ENCODE results near the gene NME3. TPM values are rescaled to one million over a fixed set of nuclear protein-coding genes. Genes with fewer than 3 reads are reported as not detected.
A peak's percentile ranks its signal among the peaks of the same experiment; 100 is the strongest.

NME3 gene
- total and polyA plus RNA-seq, 9 of the 15 experiments (the other 6 are each of a cell fraction or from before 2014, with no cell fraction given) = 0.68 to 76.3 (median 11.5) TPM

DNA sequence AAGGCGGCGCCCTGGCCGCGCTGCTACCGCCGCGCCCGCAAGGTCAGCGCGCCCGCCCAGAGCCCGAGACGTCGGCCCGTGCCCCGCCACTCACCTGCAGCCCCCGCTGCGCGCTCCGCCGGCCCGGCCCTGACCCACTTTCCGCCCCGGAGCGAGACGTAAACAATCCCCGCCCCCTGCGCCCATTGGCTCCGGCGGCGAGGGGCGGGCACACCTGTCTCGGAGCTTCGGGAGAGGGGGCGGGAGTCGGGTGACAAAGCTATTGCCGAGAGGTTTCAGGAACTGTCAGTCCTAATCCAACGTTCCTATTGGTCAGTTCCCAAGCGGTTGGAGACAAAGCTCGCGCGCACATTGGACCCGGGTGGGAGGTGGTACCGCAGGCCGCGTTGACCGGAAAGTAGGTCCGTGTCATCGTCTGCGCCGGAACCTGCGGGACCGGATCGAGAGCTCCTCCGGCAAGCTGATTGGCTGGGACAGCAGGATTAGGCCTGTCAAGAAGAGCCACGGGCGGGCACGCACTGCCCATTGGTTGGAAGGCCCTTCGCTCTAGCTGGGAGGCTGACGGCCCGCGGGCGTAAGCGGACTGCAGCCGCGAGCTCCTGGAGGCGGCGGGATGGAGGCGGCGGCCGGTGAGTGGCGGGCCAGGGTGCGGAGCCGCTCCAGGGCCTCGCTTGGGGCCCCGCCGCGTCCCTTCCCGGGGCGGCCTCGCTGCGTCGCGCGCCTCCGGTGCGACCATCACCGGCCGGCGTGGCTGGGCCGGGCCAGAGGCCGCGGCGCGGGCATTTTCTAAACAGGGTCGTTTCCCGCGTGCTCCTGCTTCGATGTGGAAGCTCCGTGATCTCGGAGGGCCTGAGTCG lies 11.3 kb upstream of the NME3 start, which contains the start of the genes NUBP2 and SPSB3 (continued):
- peak; percentile 63; the same call in 1 of the 2 replicates for TF ChIP-seq MYC (IDR thresholded peaks at IDR 0.05; ENCODE audit: low read depth, low read length)
- no peak for TF ChIP-seq MYC (CRISPR knock-in tag; IDR thresholded peaks at IDR 0.05; ENCODE audit: borderline replicate concordance, low read depth)
- TF ChIP-seq GTF2A2 (tag; IDR thresholded peaks at IDR 0.05) = no peak
- peak in 2 of 3 experiments; percentile 6 to 80 for TF ChIP-seq YY1 (IDR thresholded peaks at IDR 0.05; ENCODE audit: borderline replicate concordance in 1 of 3, control insufficient read depth in 1 of 3, extremely low read depth in 1 of 3, insufficient read depth in 3 of 3, insufficient read length in 1 of 3, insufficient replicate concordance in 2 of 3, low read depth in 1 of 3, low read length in 2 of 3)
- TF ChIP-seq HNRNPUL1 (IDR thresholded peaks at IDR 0.05; ENCODE audit: low read length) = no peak
- peak; percentile 86 for TF ChIP-seq PHF20 (IDR thresholded peaks at IDR 0.05; ENCODE audit: partially characterized antibody)
- TF ChIP-seq, protein P1, sequence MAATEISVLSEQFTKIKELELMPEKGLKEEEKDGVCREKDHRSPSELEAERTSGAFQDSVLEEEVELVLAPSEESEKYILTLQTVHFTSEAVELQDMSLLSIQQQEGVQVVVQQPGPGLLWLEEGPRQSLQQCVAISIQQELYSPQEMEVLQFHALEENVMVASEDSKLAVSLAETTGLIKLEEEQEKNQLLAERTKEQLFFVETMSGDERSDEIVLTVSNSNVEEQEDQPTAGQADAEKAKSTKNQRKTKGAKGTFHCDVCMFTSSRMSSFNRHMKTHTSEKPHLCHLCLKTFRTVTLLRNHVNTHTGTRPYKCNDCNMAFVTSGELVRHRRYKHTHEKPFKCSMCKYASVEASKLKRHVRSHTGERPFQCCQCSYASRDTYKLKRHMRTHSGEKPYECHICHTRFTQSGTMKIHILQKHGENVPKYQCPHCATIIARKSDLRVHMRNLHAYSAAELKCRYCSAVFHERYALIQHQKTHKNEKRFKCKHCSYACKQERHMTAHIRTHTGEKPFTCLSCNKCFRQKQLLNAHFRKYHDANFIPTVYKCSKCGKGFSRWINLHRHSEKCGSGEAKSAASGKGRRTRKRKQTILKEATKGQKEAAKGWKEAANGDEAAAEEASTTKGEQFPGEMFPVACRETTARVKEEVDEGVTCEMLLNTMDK (IDR thresholded peaks at IDR 0.05; ENCODE audit: borderline replicate concordance, insufficient read depth, low read depth, low read length, poor library complexity, severe bottlenecking) = no peak
- TF ChIP-seq GABPB2 (CRISPR knock-in tag; conservative IDR thresholded peaks at IDR 0.05) = no peak
- TF ChIP-seq, protein P2, sequence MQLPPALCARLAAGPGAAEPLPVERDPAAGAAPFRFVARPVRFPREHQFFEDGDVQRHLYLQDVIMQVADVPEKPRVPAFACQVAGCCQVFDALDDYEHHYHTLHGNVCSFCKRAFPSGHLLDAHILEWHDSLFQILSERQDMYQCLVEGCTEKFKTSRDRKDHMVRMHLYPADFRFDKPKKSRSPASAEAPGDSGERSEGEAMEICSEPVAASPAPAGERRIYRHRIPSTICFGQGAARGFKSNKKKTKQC (CRISPR knock-in tag; IDR thresholded peaks at IDR 0.05) = no peak
- TF ChIP-seq, protein P3, sequence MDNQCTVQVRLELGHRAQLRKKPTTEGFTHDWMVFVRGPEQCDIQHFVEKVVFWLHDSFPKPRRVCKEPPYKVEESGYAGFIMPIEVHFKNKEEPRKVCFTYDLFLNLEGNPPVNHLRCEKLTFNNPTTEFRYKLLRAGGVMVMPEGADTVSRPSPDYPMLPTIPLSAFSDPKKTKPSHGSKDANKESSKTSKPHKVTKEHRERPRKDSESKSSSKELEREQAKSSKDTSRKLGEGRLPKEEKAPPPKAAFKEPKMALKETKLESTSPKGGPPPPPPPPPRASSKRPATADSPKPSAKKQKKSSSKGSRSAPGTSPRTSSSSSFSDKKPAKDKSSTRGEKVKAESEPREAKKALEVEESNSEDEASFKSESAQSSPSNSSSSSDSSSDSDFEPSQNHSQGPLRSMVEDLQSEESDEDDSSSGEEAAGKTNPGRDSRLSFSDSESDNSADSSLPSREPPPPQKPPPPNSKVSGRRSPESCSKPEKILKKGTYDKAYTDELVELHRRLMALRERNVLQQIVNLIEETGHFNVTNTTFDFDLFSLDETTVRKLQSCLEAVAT (IDR thresholded peaks at IDR 0.05) = peak in 1 of 2 experiments; percentile 98; a peak in 2 of 4 replicates
- TF ChIP-seq, protein P4, sequence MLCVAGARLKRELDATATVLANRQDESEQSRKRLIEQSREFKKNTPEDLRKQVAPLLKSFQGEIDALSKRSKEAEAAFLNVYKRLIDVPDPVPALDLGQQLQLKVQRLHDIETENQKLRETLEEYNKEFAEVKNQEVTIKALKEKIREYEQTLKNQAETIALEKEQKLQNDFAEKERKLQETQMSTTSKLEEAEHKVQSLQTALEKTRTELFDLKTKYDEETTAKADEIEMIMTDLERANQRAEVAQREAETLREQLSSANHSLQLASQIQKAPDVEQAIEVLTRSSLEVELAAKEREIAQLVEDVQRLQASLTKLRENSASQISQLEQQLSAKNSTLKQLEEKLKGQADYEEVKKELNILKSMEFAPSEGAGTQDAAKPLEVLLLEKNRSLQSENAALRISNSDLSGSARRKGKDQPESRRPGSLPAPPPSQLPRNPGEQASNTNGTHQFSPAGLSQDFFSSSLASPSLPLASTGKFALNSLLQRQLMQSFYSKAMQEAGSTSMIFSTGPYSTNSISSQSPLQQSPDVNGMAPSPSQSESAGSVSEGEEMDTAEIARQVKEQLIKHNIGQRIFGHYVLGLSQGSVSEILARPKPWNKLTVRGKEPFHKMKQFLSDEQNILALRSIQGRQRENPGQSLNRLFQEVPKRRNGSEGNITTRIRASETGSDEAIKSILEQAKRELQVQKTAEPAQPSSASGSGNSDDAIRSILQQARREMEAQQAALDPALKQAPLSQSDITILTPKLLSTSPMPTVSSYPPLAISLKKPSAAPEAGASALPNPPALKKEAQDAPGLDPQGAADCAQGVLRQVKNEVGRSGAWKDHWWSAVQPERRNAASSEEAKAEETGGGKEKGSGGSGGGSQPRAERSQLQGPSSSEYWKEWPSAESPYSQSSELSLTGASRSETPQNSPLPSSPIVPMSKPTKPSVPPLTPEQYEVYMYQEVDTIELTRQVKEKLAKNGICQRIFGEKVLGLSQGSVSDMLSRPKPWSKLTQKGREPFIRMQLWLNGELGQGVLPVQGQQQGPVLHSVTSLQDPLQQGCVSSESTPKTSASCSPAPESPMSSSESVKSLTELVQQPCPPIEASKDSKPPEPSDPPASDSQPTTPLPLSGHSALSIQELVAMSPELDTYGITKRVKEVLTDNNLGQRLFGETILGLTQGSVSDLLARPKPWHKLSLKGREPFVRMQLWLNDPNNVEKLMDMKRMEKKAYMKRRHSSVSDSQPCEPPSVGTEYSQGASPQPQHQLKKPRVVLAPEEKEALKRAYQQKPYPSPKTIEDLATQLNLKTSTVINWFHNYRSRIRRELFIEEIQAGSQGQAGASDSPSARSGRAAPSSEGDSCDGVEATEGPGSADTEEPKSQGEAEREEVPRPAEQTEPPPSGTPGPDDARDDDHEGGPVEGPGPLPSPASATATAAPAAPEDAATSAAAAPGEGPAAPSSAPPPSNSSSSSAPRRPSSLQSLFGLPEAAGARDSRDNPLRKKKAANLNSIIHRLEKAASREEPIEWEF (CRISPR knock-in tag; IDR thresholded peaks at IDR 0.05) = no peak
- TF ChIP-seq HMG20B (CRISPR knock-in tag; IDR thresholded peaks at IDR 0.05) = no peak
